ENCODE measurements around the gene INCENP.

DNA sequence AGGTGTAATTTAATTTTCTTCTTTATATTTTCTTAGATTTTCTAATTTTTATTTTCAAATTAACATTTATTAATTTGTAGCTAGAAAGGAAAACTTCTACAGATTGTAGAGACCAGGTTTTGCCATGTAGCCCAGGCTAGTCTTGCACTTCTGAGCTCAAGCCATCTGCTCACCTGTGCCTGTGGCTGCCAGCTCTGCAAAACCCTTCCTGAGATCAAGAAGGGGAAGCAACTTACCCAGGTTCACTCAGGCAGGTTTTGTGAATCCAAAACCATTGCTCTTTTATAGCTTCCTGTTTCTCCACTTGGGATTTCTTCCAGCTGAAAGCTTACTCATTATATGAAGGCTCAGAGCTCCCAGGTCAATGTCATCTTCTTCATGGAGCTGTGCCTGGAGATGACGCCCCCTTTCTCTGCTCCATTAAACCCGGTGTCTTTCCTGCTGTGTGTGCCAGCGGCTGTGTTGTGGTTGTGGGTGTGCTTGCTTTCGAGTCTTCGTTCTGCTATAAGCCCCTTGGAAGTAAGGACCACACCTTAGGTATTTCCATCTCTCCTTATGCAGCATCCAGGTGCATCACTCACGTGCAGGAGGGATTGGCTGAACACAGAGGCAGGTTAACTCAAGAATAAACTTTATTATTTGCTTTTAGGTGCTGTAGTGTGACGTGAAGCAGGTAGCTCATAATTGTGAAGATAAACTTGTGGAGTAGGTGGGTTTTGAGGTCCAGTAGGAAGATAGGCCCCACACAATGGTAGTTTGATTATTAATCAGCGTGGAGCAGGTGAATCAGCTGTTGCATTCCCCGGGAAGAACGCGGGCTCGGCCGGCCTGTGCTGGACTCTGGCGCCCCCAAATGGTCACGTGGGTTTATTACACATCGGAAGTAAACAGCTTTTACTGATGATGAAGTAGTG is 42.2 kb upstream of the INCENP start:
- TF ChIP-seq, protein P1, sequence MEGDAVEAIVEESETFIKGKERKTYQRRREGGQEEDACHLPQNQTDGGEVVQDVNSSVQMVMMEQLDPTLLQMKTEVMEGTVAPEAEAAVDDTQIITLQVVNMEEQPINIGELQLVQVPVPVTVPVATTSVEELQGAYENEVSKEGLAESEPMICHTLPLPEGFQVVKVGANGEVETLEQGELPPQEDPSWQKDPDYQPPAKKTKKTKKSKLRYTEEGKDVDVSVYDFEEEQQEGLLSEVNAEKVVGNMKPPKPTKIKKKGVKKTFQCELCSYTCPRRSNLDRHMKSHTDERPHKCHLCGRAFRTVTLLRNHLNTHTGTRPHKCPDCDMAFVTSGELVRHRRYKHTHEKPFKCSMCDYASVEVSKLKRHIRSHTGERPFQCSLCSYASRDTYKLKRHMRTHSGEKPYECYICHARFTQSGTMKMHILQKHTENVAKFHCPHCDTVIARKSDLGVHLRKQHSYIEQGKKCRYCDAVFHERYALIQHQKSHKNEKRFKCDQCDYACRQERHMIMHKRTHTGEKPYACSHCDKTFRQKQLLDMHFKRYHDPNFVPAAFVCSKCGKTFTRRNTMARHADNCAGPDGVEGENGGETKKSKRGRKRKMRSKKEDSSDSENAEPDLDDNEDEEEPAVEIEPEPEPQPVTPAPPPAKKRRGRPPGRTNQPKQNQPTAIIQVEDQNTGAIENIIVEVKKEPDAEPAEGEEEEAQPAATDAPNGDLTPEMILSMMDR (IDR thresholded peaks at IDR 0.05) = peak; percentile 98
- TF ChIP-seq EZH2 (IDR thresholded peaks at IDR 0.05; ENCODE audit: borderline replicate concordance, insufficient read depth, low read depth, low read length, poor library complexity, severe bottlenecking) = no peak

All from B cell (primary cell).